Tibial nerve (tissue), 4 donors: ENCODE data around the gene TRAF3. TPM values are rescaled to one million over a fixed set of nuclear protein-coding genes. Genes with fewer than 3 reads are reported as not detected.

Source experiments
- DNase-seq, 2 donors: peaks; one replicate each; pipeline ENCODE4 v3.0.0-alpha.2; 2019; ENCODE audit warnings: low spot score in 2 of 2
- H3K27ac ChIP-seq, 4 donors: fragments of 200-600 bp; sonication (generic) in 3 of 4; one replicate each; pipeline ENCODE4 v1.5.1; 2017 to 2019; ENCODE audit warnings: mild to moderate bottlenecking in 1 of 4
- H3K27me3 ChIP-seq, 2 donors: fragments of 200-600 bp; sonication (generic) in 1 of 2; one replicate each; pipeline versions ENCODE4 v1.5.1 to v1.6.0; 2017 to 2019
- H3K36me3 ChIP-seq, 3 donors: fragments of 200-600 bp; sonication (generic); one replicate each; pipeline ENCODE4 v1.5.1; 2018 to 2019
- H3K4me1 ChIP-seq, 4 donors: fragments of 200-600 bp; sonication (generic) in 3 of 4; one replicate each; pipeline ENCODE4 v1.5.1; 2017 to 2019
- H3K4me3 ChIP-seq, 4 donors: fragments of 200-600 bp; sonication (generic) in 3 of 4; one replicate each; pipeline ENCODE4 v1.5.1; 2017 to 2019; ENCODE audit warnings: mild to moderate bottlenecking in 1 of 4, moderate library complexity in 1 of 4
- H3K9me3 ChIP-seq, 4 donors: fragments of 200-600 bp; sonication (generic) in 3 of 4; one replicate each; pipeline ENCODE4 v1.5.1; 2017 to 2019
- CTCF ChIP-seq, 5 experiments: fragments of 200-600 bp in 3 of 5; fragments of 450-650 bp in 2 of 5; sonication (generic) in 3 of 5; IDR thresholded peaks; one replicate each; pipeline ENCODE4 v1.5.1; 2016 to 2019; ENCODE audit warnings: antibody characterized with exemption in 5 of 5, mild to moderate bottlenecking in 3 of 5, moderate library complexity in 2 of 5
- EP300 ChIP-seq, 2 donors: sonication (generic); formaldehyde crosslinking; IDR thresholded peaks; one replicate each; pipeline ENCODE4 v1.6.1; 2017; ENCODE audit warnings: antibody characterized with exemption in 2 of 2, mild to moderate bottlenecking in 1 of 2
- POLR2A ChIP-seq, 2 donors: fragments of 450-650 bp; IDR thresholded peaks; one replicate each; pipeline ENCODE4 v1.6.1; 2017; ENCODE audit warnings: antibody characterized with exemption in 2 of 2, mild to moderate bottlenecking in 2 of 2, moderate library complexity in 2 of 2
- WGBS, 2 donors: methylation state at CpG; one replicate each; pipeline ENCODE4 v1.1.5; 2018; 5-methylcytosine and 5-hydroxymethylcytosine counted together
- total RNA-seq, 4 donors: library from RNA; depleted of rRNA; stranded (reverse); fragments of >200 nt; gene quantifications; one replicate each; pipeline ENCODE4 v1.1.0, GENCODE V29; 2016

TRAF3 gene
- total RNA-seq, 4 donors from 2014 or later = 4.8 to 20.7 (median 13.4) TPM

- Histone ChIP-seq H3K27ac (no peak overlapping the region), H3K4me1 (no peaks in the 10 kb centered on the region), H3K4me3 (no peak overlapping the region), H3K36me3 (peaks cover 0 to 67% (median 6%) of the 10 kb centered on the region in 3 donors), H3K27me3 (no peaks in the 10 kb centered on the region), H3K9me3 (no peaks in the 10 kb centered on the region)
- TF ChIP-seq POLR2A (IDR thresholded peaks at IDR 0.05) (no peak), EP300 (IDR thresholded peaks at IDR 0.05) (no peak), CTCF (IDR thresholded peaks at IDR 0.05) (no peak)
- 96% methylated on average over 21 to 22 of the region's 22 CpGs for WGBS, 2 donors
- DNase-seq = no peak
Observed at GRCh38 chr14:102885737-102886447, 108.6 kb downstream of the TRAF3 start.

- H3K27ac ChIP-seq = no peak overlapping the region
- H3K27me3 ChIP-seq = no peaks in the 10 kb centered on the region
- peaks cover 0 to 53% (median 10%) of the 10 kb centered on the region in 3 donors for H3K36me3 ChIP-seq
- H3K4me3 ChIP-seq = no peak overlapping the region
- TF ChIP-seq EP300 (IDR thresholded peaks at IDR 0.05) (no peak), CTCF (IDR thresholded peaks at IDR 0.05) (no peak), POLR2A (IDR thresholded peaks at IDR 0.05) (no peak)
- WGBS, 2 donors = 64 to 82% methylated on average over 1 of the region's 1 CpG
- DNase-seq = no peak
- peaks cover 0 to 3% (median 0%) of the 10 kb centered on the region in 4 donors for H3K4me1 ChIP-seq
- no peaks in the 10 kb centered on the region for H3K9me3 ChIP-seq
Observed at GRCh38 chr14:102888748-102889147, 111.5 kb downstream of the TRAF3 start.

- H3K27ac ChIP-seq = no peak overlapping the region
- DNase-seq = no peak
- H3K36me3 ChIP-seq = peaks cover 0 to 45% (median 10%) of the 10 kb centered on the region in 3 donors
- TF ChIP-seq CTCF (IDR thresholded peaks at IDR 0.05) (no peak), POLR2A (IDR thresholded peaks at IDR 0.05) (no peak), EP300 (IDR thresholded peaks at IDR 0.05) (no peak)
- no peaks in the 10 kb centered on the region for H3K9me3 ChIP-seq
- H3K4me3 ChIP-seq = no peak overlapping the region
- 86 to 94% methylated on average over 7 of the region's 7 CpGs for WGBS, 2 donors
- H3K4me1 ChIP-seq = peaks cover 0 to 4% (median 0%) of the 10 kb centered on the region in 4 donors
- no peaks in the 10 kb centered on the region for H3K27me3 ChIP-seq
Observed at GRCh38 chr14:102889615-102890014, 112.4 kb downstream of the TRAF3 start.

DNA sequence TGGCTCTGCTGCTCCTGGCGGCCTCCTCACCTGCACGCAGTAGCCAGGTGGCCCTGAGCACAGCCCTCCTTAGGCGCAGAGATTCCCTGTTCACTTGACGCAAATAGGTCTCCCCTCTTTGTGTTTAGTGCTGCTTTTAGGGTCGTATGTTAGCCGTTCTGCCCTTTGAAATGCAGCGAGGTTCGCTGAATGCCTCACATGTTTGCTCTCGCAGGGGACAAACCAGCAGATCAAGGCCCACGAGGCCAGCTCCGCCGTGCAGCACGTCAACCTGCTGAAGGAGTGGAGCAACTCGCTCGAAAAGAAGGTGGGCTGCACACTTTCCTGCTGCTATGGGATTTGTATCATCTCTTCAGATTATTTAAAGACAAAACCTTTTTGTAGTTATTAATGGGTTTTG is 113.9 kb downstream of the TRAF3 start:
- WGBS, 2 donors = 76 to 77% methylated on average over 15 of the region's 15 CpGs
- Histone ChIP-seq H3K9me3 (no peaks in the 10 kb centered on the region), H3K27me3 (no peaks in the 10 kb centered on the region), H3K4me1 (peaks cover 0 to 4% (median 0%) of the 10 kb centered on the region in 4 donors), H3K36me3 (peaks cover 0 to 38% (median 10%) of the 10 kb centered on the region in 3 donors), H3K27ac (no peak overlapping the region), H3K4me3 (no peak overlapping the region)
- no peak for DNase-seq
- TF ChIP-seq POLR2A (IDR thresholded peaks at IDR 0.05) = no peak
- no peak for TF ChIP-seq EP300 (IDR thresholded peaks at IDR 0.05)
- TF ChIP-seq CTCF (IDR thresholded peaks at IDR 0.05) = no peak

DNA sequence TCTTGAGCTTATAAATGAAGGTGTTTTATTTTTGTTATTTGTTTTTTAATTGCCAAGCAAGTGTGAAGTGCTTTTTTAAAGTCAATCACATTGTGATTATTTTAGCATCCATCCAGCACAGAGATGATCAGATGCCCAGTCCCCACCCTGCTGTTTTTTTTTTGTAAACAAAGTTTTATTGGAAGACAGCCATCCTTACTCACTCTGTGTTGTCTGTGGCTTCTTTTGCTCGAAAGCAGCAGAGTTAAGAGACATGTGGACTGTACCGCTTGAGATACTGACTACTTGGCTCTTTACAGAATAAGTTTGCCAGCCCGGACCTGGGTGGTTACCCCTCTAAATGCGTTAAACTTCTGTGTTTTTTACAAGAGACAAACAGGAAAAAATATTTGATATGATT is 114.3 kb downstream of the TRAF3 start:
- no peak for DNase-seq
- 58 to 62% methylated on average over 4 of the region's 4 CpGs for WGBS, 2 donors
- no peak overlapping the region for H3K4me3 ChIP-seq

More for the DNA sequence above, 114.3 kb downstream of the TRAF3 start:
- no peaks in the 10 kb centered on the region for H3K9me3 ChIP-seq
- peaks cover 0 to 4% (median 0%) of the 10 kb centered on the region in 4 donors for H3K4me1 ChIP-seq
- peaks cover 0 to 33% (median 10%) of the 10 kb centered on the region in 3 donors for H3K36me3 ChIP-seq
- TF ChIP-seq EP300 (IDR thresholded peaks at IDR 0.05) (no peak), POLR2A (IDR thresholded peaks at IDR 0.05) (no peak), CTCF (IDR thresholded peaks at IDR 0.05) (no peak)
- no peak overlapping the region for H3K27ac ChIP-seq
- no peaks in the 10 kb centered on the region for H3K27me3 ChIP-seq
